ENCODE measurements around the gene ACP3. TPM values are rescaled to one million over a fixed set of nuclear protein-coding genes. Genes with fewer than 3 reads are reported as not detected.

The ACP3 gene
- total RNA-seq: 0.26 and 1.4 TPM in 2 replicates

DNA sequence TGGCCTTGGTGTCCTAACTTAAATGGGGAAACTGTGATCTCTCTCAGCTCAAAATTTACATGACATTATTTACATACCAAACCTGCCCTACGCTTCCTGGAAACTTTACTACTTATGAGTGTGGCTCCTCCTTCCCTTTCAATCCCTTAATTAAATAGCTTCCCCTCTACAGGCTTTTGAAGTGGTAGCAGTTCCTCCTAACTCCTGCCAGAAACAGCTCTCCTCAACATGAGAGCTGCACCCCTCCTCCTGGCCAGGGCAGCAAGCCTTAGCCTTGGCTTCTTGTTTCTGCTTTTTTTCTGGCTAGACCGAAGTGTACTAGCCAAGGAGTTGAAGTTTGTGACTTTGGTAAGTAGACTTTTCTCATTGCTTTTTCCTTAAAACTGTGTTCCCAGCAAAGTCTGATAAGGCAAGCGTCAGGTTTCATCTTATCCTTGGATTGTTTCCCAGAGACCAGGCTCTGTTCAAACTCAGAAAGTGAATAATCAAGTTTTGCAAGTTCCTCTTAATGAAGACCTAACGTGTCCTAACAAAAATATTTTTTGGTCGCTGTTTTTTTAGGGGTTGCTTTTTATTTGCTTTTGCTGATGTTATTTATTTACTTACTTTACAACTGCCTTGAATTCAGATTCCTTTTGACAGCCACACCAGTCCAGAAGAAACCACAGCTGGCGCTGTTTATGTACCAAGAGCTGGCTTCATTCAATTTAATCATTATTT is at the start of gene ACP3:
ACP3 (plus strand) TSS at position 179 of the 720 bp plus-strand sequence; CDS start at position 229, 50 bp downstream.

Other genes with a start within 250 kb of the ACP3 start
- gene DNAJC13, start 100.1 kb downstream of the ACP3 start, total RNA-seq: 62.9 and 87.3 TPM in 2 replicates